Fibroblast of the aortic adventitia (primary cell): ENCODE results near the gene BRD1. TPM values are rescaled to one million over a fixed set of nuclear protein-coding genes. Genes with fewer than 3 reads are reported as not detected.

Experiments
- DNase-seq: peaks from one replicate; pipeline ENCODE4 v3.0.0-alpha.2; 2010; ENCODE audit warnings: low read depth
- H3K4me3 ChIP-seq: 2 replicates; pipeline ENCODE4 v1.5.1; 2011; ENCODE audit warnings: low read depth, mild to moderate bottlenecking, control low read depth, low read length, moderate library complexity
- total RNA-seq: library from RNA; depleted of rRNA; stranded (reverse); fragments of >200 nt; gene quantifications from 2 replicates; pipeline ENCODE4 v1.2.3, GENCODE V29; 2012; ENCODE audit warnings: low replicate concordance
- TF ChIP-seq, protein P1 (sequence below): IDR thresholded peaks from 2 replicates; pipeline ENCODE4 v1.5.1; 2011; ENCODE audit warnings: mild to moderate bottlenecking, low read length, control low read depth, inconsistent platforms; ENCODE audit not compliant: insufficient read depth

Gene BRD1
- total RNA-seq, 1 donor: 14.6 TPM

DNA sequence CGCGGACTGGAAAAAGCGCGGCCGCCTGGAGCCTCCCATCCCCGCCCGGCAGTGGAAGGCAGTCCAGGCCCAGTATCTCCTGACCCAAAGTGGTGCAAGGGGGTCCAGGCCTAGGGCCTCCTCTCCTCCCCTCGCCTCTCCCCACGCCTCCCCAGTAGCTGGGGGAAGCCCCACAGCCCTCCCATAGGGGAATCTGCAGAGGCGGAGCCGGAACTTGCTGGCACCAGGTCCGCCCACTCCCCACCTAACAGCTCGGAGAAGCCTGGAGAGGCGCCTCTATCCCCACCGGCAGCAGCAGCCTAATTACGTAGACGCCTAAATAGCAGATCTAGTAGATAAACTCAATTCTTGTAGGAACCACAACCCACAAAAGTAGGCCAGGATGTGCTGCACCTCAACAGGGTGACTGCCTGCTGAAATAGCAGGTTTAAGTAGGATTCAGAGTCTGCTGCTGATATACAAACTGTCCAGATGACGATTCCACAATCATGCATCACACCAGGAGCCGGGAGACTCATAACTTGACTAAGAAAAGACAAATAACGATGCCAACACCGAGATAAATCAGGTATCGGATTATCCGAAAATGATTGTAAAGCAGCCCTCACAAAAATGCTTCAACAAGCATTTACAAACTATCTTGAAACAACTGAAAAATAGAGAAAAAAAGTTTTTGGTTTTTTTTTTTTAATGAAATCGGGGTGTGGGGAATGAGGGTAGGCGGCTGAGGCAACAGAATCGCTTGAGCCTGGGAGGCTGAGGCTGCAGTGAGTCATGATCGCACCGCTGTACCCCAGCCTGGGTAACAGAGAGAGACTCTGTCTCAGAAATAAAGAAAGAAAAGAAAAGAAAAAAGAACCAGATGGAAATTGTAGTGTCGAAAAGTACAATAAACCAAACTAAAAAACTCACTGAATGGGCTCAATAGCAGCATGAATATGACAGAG, 11.4 kb upstream of the BRD1 start:
- no peak overlapping the region for H3K4me3 ChIP-seq
- no peak for DNase-seq
- TF ChIP-seq, protein P1, sequence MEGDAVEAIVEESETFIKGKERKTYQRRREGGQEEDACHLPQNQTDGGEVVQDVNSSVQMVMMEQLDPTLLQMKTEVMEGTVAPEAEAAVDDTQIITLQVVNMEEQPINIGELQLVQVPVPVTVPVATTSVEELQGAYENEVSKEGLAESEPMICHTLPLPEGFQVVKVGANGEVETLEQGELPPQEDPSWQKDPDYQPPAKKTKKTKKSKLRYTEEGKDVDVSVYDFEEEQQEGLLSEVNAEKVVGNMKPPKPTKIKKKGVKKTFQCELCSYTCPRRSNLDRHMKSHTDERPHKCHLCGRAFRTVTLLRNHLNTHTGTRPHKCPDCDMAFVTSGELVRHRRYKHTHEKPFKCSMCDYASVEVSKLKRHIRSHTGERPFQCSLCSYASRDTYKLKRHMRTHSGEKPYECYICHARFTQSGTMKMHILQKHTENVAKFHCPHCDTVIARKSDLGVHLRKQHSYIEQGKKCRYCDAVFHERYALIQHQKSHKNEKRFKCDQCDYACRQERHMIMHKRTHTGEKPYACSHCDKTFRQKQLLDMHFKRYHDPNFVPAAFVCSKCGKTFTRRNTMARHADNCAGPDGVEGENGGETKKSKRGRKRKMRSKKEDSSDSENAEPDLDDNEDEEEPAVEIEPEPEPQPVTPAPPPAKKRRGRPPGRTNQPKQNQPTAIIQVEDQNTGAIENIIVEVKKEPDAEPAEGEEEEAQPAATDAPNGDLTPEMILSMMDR: no peak

DNA sequence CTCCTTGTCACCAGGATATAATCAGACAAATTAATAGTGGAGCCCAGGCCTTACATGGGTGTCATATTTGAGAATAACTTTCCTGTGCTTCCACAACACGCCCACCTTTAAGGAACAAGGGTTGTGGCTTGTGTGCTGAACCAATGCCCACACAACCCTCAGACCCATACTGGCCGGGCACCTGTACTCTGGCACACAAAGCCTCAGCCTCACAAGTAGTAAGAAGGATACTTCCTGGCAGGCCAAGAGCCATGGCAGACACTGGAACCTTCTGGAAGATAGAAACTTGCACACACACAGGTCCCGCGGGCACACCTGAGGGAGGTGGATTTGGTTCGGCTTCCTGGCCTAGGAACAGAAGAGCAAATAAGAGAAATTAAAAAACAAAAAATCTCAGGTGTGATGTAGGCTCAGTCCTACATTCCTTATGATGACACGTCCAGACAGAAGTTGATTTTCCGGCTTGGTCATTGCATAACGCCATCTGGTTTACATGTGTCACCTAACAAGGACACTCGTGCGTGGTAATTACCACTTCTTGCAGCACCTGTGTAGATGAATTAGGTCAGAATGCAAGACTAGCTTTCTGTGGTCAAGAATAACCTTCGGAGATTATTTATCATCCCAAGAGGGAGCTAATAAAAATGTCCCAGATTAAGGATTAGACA, 5.8 kb upstream of the BRD1 start:
- no peak for DNase-seq
- TF ChIP-seq, protein P1: no peak
- H3K4me3 ChIP-seq: no peak overlapping the region

DNA sequence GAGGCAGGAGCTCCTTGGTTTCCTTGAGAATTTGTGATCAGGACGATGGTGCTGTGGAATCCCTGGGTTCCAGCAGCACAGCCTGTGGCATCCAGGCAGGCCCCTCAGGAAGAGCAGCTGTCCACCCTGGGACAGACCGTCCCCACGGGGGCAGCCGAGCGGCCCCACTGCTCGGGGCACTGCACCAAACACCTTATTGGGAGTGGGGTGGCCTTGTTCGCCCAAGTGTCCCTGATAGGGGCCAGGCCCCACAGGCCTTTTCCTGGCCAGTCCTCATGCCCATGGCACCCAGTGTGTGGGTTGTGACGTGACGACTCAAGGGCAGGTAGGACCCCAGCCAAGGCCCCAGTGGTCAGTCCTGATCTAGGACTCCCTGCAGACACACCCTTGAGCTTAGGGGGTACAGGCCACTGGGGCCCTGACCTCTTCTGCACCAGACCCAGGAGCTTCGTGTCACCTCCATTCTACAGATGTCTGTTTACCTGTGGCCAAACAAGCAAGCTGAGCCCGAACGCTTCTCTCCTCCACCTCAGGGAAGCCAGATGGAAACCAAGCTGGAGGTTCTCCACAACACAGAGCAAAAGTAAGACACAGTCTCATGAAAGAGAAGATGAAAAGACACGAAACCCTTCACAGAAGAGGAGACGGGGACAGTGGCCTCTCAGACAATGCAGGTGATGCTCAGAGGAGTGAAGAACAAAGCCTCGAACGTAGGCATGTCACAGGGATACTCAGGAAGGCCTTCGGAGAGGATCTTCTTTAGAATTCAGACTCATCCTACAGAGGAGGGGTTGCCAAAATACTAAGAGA, 1.6 kb upstream of the BRD1 start:
- H3K4me3 ChIP-seq: no peak overlapping the region
- TF ChIP-seq, protein P1: no peak
- no peak for DNase-seq

DNA sequence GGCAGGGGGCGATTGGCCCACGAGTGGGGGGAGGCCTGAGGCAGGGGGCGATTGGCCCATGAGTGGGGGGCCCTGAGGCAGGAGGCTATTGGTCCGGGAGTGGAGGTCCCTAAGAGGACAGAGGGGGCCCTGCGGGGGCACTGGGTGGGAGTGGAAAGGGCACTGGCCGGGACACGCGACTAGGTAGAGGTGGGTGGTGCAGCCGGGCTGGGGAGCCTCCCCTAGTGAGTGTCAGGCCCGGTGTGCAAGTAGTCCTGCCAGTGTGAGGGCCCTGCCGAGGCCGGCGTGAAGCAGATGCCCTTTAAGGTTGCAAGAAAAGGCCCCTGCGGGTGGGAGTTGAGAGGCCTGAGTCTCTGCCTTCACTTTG, 909 bp upstream of the BRD1 start:
- DNase-seq: no peak
- TF ChIP-seq, protein P1: no peak
- H3K4me3 ChIP-seq: no peak overlapping the region

DNA sequence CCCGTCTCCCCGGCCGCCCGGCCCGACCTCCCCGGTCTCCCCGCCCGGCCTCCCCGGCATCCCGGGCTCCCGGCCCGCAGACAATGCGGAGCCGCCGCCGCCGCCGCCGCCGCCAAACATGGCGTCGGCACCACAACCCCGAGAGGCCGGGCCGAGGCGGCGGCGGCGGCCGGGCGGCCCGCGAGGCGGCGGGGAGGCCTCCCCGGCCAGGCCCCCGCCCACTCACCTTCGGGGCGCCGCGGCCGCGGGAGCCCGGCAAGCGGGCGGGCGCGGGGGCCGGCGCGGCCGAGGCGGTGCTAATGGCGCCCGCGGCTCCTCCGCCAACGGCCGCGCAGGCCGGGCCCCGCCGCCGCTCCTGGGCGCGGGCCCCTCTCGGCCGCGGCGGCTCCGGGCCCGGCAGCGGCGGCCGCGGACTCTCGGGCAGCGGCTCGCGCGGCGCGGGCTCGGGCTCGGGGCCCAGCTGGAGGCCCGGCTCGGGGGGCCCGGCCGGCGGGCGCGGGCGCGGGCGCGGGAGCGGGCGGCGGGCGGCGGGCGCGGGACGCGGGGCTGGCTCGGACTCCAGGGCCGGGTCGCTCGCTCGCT, 311 bp downstream of the BRD1 start:
- no peak for DNase-seq
- TF ChIP-seq, protein P1: no peak
- peak overlapping the region; percentile 80 for H3K4me3 ChIP-seq

DNA sequence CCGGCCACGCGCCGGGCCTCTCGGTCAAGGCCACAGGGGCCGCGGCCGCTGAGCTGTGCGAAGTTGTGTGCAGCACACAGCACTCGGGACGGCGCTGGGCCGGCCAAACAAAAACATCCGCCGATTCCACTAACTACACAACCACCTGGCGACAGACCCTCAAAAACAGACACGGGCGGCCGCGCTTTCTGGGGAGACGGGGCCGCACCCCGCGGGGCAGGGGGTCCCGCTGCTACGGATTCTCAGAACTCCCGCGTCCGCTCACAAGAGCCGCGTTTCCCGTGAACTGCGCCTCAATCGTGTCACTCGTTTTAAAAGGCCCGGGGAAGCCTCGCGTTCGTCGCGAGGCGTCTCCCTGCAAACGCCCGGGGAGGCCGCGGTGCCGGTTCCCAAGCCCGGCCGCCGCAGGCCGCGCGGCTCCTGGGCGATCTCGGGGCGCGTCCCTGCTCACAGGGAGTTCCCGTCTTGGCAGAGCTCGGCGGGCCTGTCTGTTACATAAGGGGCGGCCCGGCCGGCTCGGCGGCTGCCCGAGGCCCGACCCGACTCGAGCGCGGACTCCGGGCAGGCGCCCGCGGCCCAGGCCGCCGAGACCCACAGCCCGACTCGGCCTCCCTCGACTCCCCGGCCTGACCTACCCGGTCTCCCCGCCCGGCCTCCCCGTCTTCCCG, 936 bp downstream of the BRD1 start:
- H3K4me3 ChIP-seq: peak overlapping the region; percentile 80
- TF ChIP-seq, protein P1: no peak
- peak; percentile 53 for DNase-seq
